GM13977 (cell line): Measurements from ENCODE around the gene LDLRAD4.

Source experiments
- DNase-seq: peaks from one replicate; pipeline ENCODE4 v3.0.0; 2012; ENCODE audit warnings: low spot score
- in situ Hi-C: fragments of 300-500 bp; cut with MboI; formaldehyde crosslinking; loops from one replicate; pipeline ENCODE4 v1.12.0; 2022; ENCODE audit warnings: low sequenced_read_pairs, low pct_unique_long_range_greater_than_20kb, mixed read lengths, inconsistent platforms; ENCODE audit not compliant: unreplicated experiment
- TF ChIP-seq, protein P1 (sequence below): IDR thresholded peaks from 2 replicates; pipeline ENCODE4 v1.5.1; 2012; ENCODE audit warnings: mild to moderate bottlenecking, control low read depth; ENCODE audit not compliant: insufficient read depth; ENCODE audit errors: extremely low read depth, missing control alignments

The LDLRAD4 gene

DNA sequence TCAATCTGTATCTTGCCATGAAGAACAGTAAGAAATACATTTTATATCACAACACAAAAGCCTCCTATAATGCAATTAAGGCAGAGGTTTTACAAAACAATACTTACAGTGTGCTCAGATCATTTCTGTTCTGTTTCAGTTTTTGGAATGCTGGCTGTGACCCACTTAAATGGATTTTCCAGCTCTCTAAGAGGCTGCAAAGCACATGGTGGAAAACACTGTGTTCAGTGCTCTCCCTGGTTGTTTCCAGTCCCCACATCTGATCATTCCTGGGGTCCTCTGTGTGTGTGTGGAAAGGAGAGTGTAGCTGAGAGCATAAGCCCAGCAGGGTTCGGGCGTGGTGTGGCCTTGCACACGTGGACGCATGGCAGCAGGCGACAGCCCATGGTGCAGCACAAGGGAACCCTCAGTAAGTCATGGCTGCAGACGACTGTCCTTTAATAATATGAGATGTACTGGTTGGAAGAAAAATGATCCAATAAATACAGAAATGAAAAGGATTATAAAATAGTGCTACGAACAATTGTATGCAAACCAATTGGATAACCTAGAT lies 412.2 kb downstream of the LDLRAD4 start:
- in situ Hi-C loops: no loop called here
- TF ChIP-seq, protein P1, sequence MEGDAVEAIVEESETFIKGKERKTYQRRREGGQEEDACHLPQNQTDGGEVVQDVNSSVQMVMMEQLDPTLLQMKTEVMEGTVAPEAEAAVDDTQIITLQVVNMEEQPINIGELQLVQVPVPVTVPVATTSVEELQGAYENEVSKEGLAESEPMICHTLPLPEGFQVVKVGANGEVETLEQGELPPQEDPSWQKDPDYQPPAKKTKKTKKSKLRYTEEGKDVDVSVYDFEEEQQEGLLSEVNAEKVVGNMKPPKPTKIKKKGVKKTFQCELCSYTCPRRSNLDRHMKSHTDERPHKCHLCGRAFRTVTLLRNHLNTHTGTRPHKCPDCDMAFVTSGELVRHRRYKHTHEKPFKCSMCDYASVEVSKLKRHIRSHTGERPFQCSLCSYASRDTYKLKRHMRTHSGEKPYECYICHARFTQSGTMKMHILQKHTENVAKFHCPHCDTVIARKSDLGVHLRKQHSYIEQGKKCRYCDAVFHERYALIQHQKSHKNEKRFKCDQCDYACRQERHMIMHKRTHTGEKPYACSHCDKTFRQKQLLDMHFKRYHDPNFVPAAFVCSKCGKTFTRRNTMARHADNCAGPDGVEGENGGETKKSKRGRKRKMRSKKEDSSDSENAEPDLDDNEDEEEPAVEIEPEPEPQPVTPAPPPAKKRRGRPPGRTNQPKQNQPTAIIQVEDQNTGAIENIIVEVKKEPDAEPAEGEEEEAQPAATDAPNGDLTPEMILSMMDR: no peak
- no peak for DNase-seq

DNA sequence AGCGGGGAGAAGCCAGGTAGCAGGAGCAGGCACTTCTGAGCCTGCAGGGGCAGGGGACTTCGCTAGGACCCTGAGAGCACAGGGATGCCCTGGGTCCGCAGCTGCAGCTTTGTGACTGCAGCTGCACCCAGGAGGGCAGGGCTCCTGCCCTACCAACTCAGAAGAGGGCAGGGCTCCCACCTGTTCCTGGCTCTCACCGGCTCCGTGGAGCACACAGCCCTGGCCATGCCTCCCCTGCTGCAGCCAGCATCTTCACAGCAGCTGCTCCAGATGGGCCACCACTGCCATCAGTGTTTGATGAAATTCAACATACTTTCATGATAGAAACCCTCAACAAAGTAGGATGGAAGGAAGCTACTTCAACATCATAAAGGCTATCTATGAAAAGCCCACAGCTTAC lies 415.1 kb downstream of the LDLRAD4 start:
- in situ Hi-C loops: no loop called here
- TF ChIP-seq, protein P1: no peak
- DNase-seq: no peak

DNA sequence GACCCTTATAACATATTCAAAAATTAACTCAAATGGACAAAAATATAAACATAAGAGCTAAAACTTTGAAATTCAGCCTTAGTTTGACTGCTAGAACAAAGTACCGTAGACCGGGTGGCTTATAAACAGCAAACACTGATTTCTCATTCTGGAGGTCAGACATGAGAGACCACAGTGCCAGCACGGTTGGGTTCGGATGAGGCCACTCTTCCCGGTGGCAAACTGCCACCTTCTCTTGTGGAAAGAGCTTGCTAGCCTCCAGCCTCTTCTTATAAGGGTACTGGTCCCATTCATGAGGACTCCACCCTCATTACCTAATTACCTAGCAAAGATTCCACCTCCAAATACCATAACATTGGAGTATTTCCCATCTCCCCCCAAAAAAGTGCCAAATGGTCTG lies 416.5 kb downstream of the LDLRAD4 start:
- TF ChIP-seq, protein P1: no peak
- no peak for DNase-seq
- in situ Hi-C loops: no loop called here

DNA sequence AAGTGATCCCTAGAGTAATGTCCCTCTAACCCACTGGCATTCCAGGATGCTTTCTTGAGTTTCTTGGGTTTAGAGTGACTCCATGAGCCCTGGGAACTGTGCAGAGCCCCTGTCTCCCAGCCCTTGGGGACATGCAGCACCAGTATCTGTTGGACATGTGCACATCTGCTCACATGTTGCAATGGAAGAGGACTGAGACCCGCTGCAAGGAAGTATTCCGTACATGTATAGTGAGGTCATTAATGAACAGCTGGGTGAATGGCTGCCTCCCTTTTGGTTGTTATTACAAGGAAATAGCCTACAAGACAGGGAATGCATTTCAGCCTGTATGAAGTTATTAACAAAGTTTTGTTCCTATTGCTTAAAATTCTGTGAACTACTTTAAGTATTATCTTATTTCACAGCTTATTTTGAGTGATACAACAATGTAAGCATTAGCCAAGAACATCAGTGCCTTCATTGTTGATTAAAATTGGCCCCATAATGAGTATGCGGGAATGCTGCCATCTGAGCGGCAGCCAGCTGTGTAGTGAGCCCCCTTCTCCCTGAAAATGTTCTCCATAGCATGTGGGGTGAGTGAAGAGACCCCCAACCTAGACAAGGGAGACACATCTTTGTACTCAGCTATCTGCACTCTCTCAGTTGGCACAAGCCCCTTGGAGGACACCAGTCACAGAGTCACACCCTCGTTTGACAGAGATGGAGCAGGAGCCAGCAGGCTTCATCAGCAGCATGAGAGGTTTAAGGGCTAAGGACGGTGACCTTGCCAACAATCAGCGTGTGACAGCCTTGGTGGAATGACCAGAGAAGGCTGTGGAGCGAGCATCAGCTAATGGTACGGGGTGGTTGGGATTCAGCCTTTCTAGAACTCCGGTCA lies 420.4 kb downstream of the LDLRAD4 start:
- in situ Hi-C loops: no loop called here
- DNase-seq: no peak
- TF ChIP-seq, protein P1: no peak

DNA sequence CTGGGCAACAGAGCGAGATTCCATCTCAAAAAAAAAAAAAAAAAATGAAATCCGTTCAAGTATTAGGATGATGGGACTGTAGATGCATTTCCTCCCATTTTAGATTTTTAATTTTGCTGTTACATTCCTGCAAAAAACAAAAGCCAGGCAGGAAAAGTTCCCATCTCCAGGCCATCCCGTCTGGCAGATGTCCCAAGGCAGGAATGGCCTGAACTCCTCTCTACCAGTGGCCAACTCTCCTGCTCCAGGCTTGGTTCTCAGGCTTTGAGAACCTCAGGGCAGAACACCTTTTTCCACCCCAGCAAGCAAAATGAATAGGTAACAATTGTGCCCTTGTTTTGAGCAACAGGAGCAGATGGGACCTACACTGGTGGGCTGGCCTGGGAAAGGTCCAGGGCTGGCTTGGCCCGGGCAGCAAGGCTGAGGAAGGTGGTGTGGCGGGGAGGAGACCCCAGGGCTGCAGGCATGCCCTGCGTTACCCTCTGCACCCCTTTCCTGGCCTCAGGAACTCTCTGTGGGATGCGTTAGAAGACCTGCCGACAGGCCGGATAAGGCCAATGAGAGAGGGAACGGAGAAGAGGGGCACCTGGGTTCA lies 421.8 kb downstream of the LDLRAD4 start:
- in situ Hi-C loops: no loop called here
- TF ChIP-seq, protein P1: no peak

DNA sequence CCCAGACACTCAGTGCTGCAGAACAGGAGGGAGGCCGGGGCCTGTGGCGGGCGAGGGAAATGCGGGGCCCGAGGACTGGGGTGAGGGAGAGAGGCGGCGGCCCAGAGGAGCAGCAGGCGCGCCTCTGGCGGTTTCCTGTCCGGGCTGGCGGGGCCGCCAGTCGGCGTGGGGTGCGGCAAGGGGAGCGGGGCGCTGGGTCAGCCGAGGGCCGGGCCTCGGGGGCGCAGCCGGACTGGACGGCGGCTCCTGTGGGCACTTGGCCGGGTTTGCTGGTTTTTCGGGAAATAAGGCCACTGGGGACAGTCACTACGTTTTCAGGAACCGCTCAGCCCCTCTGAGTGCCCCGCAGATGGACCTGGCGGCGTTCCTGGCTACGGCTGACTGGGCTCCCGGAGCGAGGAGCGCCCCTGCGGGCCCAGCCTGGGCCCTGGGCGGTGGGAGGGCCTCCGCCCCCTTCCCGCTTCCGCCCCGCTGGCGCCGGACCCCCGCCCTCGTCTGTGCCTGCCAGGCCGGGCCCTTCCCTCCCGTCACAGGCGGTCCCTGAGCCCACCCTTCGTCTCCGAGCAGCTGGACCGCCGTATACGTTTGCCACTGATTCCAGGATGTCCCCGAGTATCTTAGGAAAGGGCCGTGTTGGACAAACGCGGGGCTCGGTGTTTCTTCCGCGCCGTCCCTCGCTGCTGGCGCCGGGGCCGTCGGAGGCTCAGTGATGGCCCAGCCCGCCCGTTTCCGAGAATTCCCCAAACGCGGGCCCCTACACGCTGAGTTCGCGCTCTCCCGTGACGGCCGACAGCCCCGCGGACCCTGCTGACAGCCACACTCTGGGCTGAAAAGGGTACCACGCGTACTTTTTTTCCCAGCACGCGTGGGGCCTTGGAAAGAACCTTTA lies 423.2 kb downstream of the LDLRAD4 start:
- in situ Hi-C loops: no loop called here
- DNase-seq: no peak
- TF ChIP-seq, protein P1: no peak

More for the DNA sequence above, 421.8 kb downstream of the LDLRAD4 start:
- DNase-seq: no peak
